ENCODE data around the gene GSPT1. TPM values are rescaled to one million over a fixed set of nuclear protein-coding genes. Genes with fewer than 3 reads are reported as not detected.

Gene GSPT1
- total and polyA plus RNA-seq, 2 experiments from 2014 or later, result 126 to 146 TPM

DNA sequence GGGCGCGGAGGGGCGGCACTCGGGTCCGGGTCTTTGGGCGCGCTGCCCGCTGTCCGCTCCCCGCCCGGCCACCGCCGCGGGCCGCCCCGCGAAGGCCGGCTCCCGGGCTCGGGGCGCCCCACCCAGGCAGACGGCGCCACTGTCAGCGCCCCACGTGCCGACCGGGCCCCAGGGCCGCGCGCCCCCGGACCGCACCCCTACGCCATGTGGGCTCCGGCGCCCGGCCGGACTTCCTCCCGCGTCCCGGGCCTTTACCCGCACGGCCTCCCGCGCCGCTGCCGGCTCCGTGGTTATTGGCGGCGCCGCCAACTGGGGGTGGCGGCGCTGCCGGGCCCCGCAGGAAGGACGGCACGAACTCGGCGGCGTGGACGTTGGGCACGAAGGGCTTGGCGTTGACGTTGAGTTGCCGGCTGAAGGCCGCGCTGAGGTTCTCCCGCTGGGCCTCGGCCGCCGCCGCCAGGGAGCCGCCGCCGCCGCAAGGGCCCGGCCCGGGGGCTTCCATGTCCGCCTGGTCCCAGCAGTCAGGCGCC is 577 bp downstream of the GSPT1 start (continued):
- TF ChIP-seq, protein P1, sequence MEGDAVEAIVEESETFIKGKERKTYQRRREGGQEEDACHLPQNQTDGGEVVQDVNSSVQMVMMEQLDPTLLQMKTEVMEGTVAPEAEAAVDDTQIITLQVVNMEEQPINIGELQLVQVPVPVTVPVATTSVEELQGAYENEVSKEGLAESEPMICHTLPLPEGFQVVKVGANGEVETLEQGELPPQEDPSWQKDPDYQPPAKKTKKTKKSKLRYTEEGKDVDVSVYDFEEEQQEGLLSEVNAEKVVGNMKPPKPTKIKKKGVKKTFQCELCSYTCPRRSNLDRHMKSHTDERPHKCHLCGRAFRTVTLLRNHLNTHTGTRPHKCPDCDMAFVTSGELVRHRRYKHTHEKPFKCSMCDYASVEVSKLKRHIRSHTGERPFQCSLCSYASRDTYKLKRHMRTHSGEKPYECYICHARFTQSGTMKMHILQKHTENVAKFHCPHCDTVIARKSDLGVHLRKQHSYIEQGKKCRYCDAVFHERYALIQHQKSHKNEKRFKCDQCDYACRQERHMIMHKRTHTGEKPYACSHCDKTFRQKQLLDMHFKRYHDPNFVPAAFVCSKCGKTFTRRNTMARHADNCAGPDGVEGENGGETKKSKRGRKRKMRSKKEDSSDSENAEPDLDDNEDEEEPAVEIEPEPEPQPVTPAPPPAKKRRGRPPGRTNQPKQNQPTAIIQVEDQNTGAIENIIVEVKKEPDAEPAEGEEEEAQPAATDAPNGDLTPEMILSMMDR (conservative IDR thresholded peaks at IDR 0.05; ENCODE audit: low read depth in 2 of 2), result no peak
- no peak for TF ChIP-seq STAT1 (IDR thresholded peaks at IDR 0.05; ENCODE audit: unreplicated experiment)
- no peak for TF ChIP-seq JUNB (IDR thresholded peaks at IDR 0.05; ENCODE audit: unreplicated experiment)

DNA sequence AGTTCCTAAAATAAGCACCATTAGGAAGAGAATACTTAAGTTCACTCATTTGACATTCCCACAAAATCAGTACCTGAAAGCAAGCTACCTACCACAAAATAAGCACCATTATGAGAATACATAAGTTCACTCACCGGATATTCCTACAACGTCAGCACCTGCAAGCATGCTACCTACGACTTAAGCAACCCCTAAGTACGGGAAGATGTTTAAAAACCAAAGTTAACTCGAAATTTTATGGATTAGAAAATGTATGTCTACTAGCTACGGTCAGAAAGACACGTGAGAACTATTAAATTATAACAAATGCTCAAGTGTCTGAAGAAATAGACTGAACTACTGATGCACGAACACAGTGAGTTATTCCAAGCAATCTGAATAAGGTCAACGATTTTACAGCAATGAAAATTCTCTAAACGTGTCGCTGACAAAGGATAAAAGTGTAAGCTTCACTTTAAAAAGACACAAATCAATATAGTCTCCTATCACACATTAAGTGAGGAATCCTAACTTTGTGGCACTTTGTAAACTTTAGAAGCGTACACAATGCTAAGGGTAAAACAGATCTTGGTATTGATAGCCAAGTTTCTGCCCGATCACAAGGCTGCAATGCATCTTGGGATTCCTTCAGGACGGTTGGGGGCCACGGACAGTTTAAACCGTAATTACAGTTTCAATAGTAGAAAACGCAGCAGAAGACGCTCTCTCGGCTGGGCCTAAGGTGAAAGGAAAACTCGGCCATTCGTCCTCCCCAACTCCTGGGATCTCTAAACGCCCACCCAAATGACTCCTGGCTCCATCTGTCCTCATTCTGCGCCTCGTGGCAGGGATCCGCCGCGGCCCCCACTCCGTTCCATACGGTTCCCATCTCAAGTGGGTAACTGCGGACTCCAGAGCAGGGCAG is 1.3 kb downstream of the GSPT1 start:
- Histone ChIP-seq H3K4me3 (peak overlapping the region; percentile 71), H3K36me3 (ENCODE audit: insufficient read depth) (no peaks in the 10 kb centered on the region), H3K4me2 (peak overlapping the region; percentile 98), H3K27me3 (ENCODE audit: insufficient read depth) (no peaks in the 10 kb centered on the region), H3F3A (replicated peaks; ENCODE audit: low read depth) (peaks cover 8% of the 10 kb centered on the region; the same call in 1 of the 2 replicates), H3K9me2 (ENCODE audit: insufficient read depth) (no peaks in the 10 kb centered on the region), H3K4me1 (ENCODE audit: insufficient read depth) (peaks cover 25% of the 10 kb centered on the region), H3K79me2 (replicated peaks; ENCODE audit: insufficient read depth) (peaks cover 55% of the 10 kb centered on the region), H2AFZ (0 out of 2 replicates have a peak overlapping the region, but pooled peaks have one; percentile 43), H4K20me1 (replicated peaks; ENCODE audit: insufficient read depth) (peaks cover 51% of the 10 kb centered on the region), H3K27ac (ENCODE audit: low read depth) (no peak overlapping the region)
- no peaks in the 10 kb centered on the region for H3K9me3 Mint-ChIP-seq
- DNase-seq (ENCODE audit: low spot score) (peak; percentile 63), ATAC-seq (no peak)
- H3K4me3 Mint-ChIP-seq, result peak overlapping the region; percentile 94
- H3K4me1 Mint-ChIP-seq, result peaks cover 25% of the 10 kb centered on the region
- H3K36me3 Mint-ChIP-seq (ENCODE audit: low read depth), result peaks cover 8% of the 10 kb centered on the region; the same call in 2 of the 3 replicates
- H3K27me3 Mint-ChIP-seq (ENCODE audit: insufficient read depth, low read depth, poor library complexity), result peaks cover 10% of the 10 kb centered on the region
- peak overlapping the region; percentile 69 for H3K27ac Mint-ChIP-seq
- TF ChIP-seq JUNB (IDR thresholded peaks at IDR 0.05; ENCODE audit: unreplicated experiment) (no peak), EZH2phosphoT487 (IDR thresholded peaks at IDR 0.05; ENCODE audit: unreplicated experiment) (no peak), POLR2AphosphoS5 (IDR thresholded peaks at IDR 0.05; ENCODE audit: low read depth) (no peak), CREB1 (CRISPR knock-in tag; IDR thresholded peaks at IDR 0.05; ENCODE audit: low read depth) (no peak), STAT1 (IDR thresholded peaks at IDR 0.05; ENCODE audit: unreplicated experiment) (no peak), ZNF462 (CRISPR knock-in tag; IDR thresholded peaks at IDR 0.05) (no peak)
- TF ChIP-seq, protein P2, sequence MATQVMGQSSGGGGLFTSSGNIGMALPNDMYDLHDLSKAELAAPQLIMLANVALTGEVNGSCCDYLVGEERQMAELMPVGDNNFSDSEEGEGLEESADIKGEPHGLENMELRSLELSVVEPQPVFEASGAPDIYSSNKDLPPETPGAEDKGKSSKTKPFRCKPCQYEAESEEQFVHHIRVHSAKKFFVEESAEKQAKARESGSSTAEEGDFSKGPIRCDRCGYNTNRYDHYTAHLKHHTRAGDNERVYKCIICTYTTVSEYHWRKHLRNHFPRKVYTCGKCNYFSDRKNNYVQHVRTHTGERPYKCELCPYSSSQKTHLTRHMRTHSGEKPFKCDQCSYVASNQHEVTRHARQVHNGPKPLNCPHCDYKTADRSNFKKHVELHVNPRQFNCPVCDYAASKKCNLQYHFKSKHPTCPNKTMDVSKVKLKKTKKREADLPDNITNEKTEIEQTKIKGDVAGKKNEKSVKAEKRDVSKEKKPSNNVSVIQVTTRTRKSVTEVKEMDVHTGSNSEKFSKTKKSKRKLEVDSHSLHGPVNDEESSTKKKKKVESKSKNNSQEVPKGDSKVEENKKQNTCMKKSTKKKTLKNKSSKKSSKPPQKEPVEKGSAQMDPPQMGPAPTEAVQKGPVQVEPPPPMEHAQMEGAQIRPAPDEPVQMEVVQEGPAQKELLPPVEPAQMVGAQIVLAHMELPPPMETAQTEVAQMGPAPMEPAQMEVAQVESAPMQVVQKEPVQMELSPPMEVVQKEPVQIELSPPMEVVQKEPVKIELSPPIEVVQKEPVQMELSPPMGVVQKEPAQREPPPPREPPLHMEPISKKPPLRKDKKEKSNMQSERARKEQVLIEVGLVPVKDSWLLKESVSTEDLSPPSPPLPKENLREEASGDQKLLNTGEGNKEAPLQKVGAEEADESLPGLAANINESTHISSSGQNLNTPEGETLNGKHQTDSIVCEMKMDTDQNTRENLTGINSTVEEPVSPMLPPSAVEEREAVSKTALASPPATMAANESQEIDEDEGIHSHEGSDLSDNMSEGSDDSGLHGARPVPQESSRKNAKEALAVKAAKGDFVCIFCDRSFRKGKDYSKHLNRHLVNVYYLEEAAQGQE (IDR thresholded peaks at IDR 0.05; ENCODE audit: unreplicated experiment), result no peak
- TF ChIP-seq, protein P1 (conservative IDR thresholded peaks at IDR 0.05; ENCODE audit: low read depth in 2 of 2), result no peak
